GM12878 (cell line): ENCODE data around the gene ADAMTSL5. TPM values are rescaled to one million over a fixed set of nuclear protein-coding genes. Genes with fewer than 3 reads are reported as not detected.

Experiments used
- ATAC-seq: fragments of 200-7000 bp; cut with Tn5 transposase; 3 replicates; pipeline ENCODE4 v1.9.1; 2020; ENCODE audit warnings: mild to moderate bottlenecking, moderate library complexity
- BruUV-seq: library from RNA; stranded (reverse); fragments of 400-500 nt; replicated peaks from 2 replicates; lab custom pipeline; 2021; lab: Mats Ljungman, UMichigan
- CTCF ChIA-PET: fragments of 300-600 bp; sonication (Branson Sonifier 250); formaldehyde crosslinking; extraction: SDS; loops from one replicate; lab custom pipeline; 2021; ENCODE audit warnings: inconsistent platforms; lab: Yijun Ruan, JAX
- POLR2A ChIA-PET: fragments of 350-600 bp; formaldehyde crosslinking; extraction: SDS; loops from one replicate; lab custom pipeline; 2021; ENCODE audit warnings: inconsistent platforms; lab: Charles Lee
- RAD21 ChIA-PET: fragments of 300-600 bp; sonication (Branson Sonifier 250); formaldehyde crosslinking; loops from one replicate; lab custom pipeline; 2023; ENCODE audit warnings: antibody characterized with exemption; ENCODE audit not compliant: unreplicated experiment; lab: Charles Lee
- SMC1A ChIA-PET: fragments of 300-600 bp; sonication (Branson Sonifier 250); formaldehyde crosslinking; loops from one replicate; lab custom pipeline; 2023; ENCODE audit not compliant: unreplicated experiment, uncharacterized antibody; lab: Charles Lee
- DNase-seq: peaks from one replicate; pipeline ENCODE4 v3.0.0-alpha.2; 2011; ENCODE audit warnings: low read depth, low spot score
- FAIRE-seq: peaks from 3 replicates; lab custom pipeline; 2011; peaks lifted over from hg19 to GRCh38; lab: Jason Lieb, UNC
- H2AFZ ChIP-seq: 2 replicates; pipeline ENCODE4 v1.6.0; 2011; ENCODE audit warnings: low read depth, low read length, control low read depth; ENCODE audit not compliant: control insufficient read depth
- H3K27ac ChIP-seq: 2 replicates; pipeline ENCODE4 v1.5.1; 2011; ENCODE audit warnings: control low read depth; ENCODE audit not compliant: control insufficient read depth, insufficient read depth
- H3K27me3 ChIP-seq, 2 experiments: replicated peaks in 1 of 2; 2 replicates each; pipeline versions ENCODE4 v1.6.0 to v1.6.1; 2011; ENCODE audit warnings: low read length in 1 of 2; ENCODE audit not compliant: control insufficient read depth in 2 of 2, insufficient read depth in 2 of 2
- H3K36me3 ChIP-seq, 2 experiments: 2 replicates each; pipeline ENCODE4 v1.5.1; 2011; ENCODE audit warnings: low read length in 1 of 2; ENCODE audit not compliant: control insufficient read depth in 2 of 2, insufficient read depth in 2 of 2
- H3K4me1 ChIP-seq: 2 replicates; pipeline ENCODE4 v1.6.1; 2011; ENCODE audit warnings: mild to moderate bottlenecking, low read length, moderate library complexity, mixed read lengths; ENCODE audit not compliant: control insufficient read depth, insufficient read depth
- H3K4me2 ChIP-seq: 2 replicates; pipeline ENCODE4 v1.6.0; 2011; ENCODE audit warnings: control low read depth; ENCODE audit not compliant: control insufficient read depth, insufficient read depth
- H3K4me3 ChIP-seq: fragments of 200-600 bp; sonication (generic); 2 replicates; pipeline ENCODE4 v1.5.1; 2016
- H3K79me2 ChIP-seq: 2 replicates; pipeline ENCODE4 v1.6.0; 2011; ENCODE audit warnings: low read length; ENCODE audit not compliant: control insufficient read depth, insufficient read depth
- H3K9ac ChIP-seq: 2 replicates; pipeline ENCODE4 v1.8.0; 2011; ENCODE audit warnings: low read length, control low read depth, mixed read lengths; ENCODE audit not compliant: control insufficient read depth, insufficient read depth
- H3K9me3 ChIP-seq: replicated peaks from 3 replicates; pipeline ENCODE4 v1.5.1; 2011; ENCODE audit warnings: mild to moderate bottlenecking, low read length; ENCODE audit not compliant: control insufficient read depth, insufficient read depth
- H4K20me1 ChIP-seq: 2 replicates; pipeline ENCODE4 v1.6.0; 2011; ENCODE audit not compliant: control insufficient read depth, insufficient read depth
- ATF3 ChIP-seq: IDR thresholded peaks from 2 replicates; pipeline ENCODE4 v1.6.1; 2011; ENCODE audit warnings: low read depth, mild to moderate bottlenecking, low read length, moderate library complexity, borderline replicate concordance; ENCODE audit errors: extremely low read depth
- BCL3 ChIP-seq: IDR thresholded peaks from 2 replicates; pipeline ENCODE4 v1.6.1; 2011; ENCODE audit warnings: borderline replicate concordance, low read depth, mild to moderate bottlenecking, moderate library complexity, low read length; ENCODE audit not compliant: insufficient read depth, poor library complexity, severe bottlenecking
- EP300 ChIP-seq, 2 experiments: fragments of 150-350 bp in 1 of 2; IDR thresholded peaks; 2 replicates each; pipeline ENCODE4 v1.6.1; 2011 to 2012; ENCODE audit warnings: low read depth in 2 of 2, low read length in 2 of 2, borderline replicate concordance in 1 of 2, improper control_type of control experiment in 1 of 2, inconsistent platforms in 1 of 2; ENCODE audit not compliant: control insufficient read depth in 1 of 2
- JUNB ChIP-seq: IDR thresholded peaks from 2 replicates; pipeline ENCODE4 v1.6.1; 2016; ENCODE audit warnings: antibody characterized with exemption, mild to moderate bottlenecking
- KAT2A ChIP-seq: conservative IDR thresholded peaks from 2 replicates; pipeline ENCODE4 v1.6.1; 2011; ENCODE audit warnings: low read depth, low read length; ENCODE audit not compliant: control insufficient read depth
- LARP7 ChIP-seq: fragments of 450-650 bp; IDR thresholded peaks from 2 replicates; pipeline ENCODE4 v1.6.1; 2017; ENCODE audit warnings: mild to moderate bottlenecking
- NFYB ChIP-seq: IDR thresholded peaks from 2 replicates; pipeline ENCODE4 v1.6.1; 2011; ENCODE audit warnings: low read depth, mild to moderate bottlenecking, low read length, improper control_type of control experiment, moderate library complexity; ENCODE audit not compliant: insufficient read depth
- PML ChIP-seq: IDR thresholded peaks from 2 replicates; pipeline ENCODE4 v1.6.1; 2012; ENCODE audit warnings: low read length, inconsistent platforms
- RB1 ChIP-seq: fragments of 450-650 bp; formaldehyde crosslinking; IDR thresholded peaks from 2 replicates; pipeline ENCODE4 v1.6.1; 2017; ENCODE audit warnings: mild to moderate bottlenecking, borderline replicate concordance
- RUNX3 ChIP-seq: IDR thresholded peaks from 2 replicates; pipeline ENCODE4 v1.6.1; 2012; ENCODE audit warnings: low read length, inconsistent platforms
- SMAD1 ChIP-seq: fragments of 450-650 bp; IDR thresholded peaks from 2 replicates; pipeline ENCODE4 v1.6.1; 2018; ENCODE audit warnings: mild to moderate bottlenecking, low read depth; ENCODE audit not compliant: partially characterized antibody
- SMAD5 ChIP-seq: IDR thresholded peaks from 2 replicates; pipeline ENCODE4 v1.6.1; 2016; ENCODE audit warnings: antibody characterized with exemption, low read depth
- SREBF2 ChIP-seq: IDR thresholded peaks from 2 replicates; pipeline ENCODE4 v1.6.1; 2012; ENCODE audit warnings: mild to moderate bottlenecking, low read length
- SRF ChIP-seq, 2 experiments: IDR thresholded peaks; 2 replicates each; pipeline ENCODE4 v1.6.1; 2011; ENCODE audit warnings: low read depth in 2 of 2, low read length in 2 of 2, mild to moderate bottlenecking in 1 of 2, moderate library complexity in 1 of 2
- ZBTB4 ChIP-seq: fragments of 450-650 bp; formaldehyde crosslinking; IDR thresholded peaks from 2 replicates; pipeline ENCODE4 v1.4.0; 2022; ENCODE audit warnings: mild to moderate bottlenecking, moderate library complexity
- WGBS: methylation state at CpG from one replicate; pipeline ENCODE4 v1.1.6; 2016; ENCODE audit warnings: low lambda C conversion rate; ENCODE audit not compliant: insufficient replicate concordance, insufficient coverage; ENCODE audit errors: missing lambda C conversion rate; 5-methylcytosine and 5-hydroxymethylcytosine counted together
- in situ Hi-C: fragments of 300-500 bp; cut with MboI; formaldehyde crosslinking; loops from 9 replicates; pipeline ENCODE4 v1.14.3; 2018; ENCODE audit warnings: mixed read lengths
- intact Hi-C: fragments of 100-400 bp; cut with micrococcal nuclease; formaldehyde crosslinking; loops from one replicate; pipeline ENCODE4 v1.14.2; 2022; ENCODE audit not compliant: unreplicated experiment
- polyA plus RNA-seq, 11 experiments: library from polyadenylated mRNA; depleted of rRNA in 4 of 11; unstranded in 6 of 11; stranded (reverse) in 5 of 11; fragments of >200 nt; fragmentation: Nextera tagmentation in 4 of 11; fragmentation: Illumina TruSeq in 1 of 11; extraction: Ambion mirVana in 4 of 11; extraction: Trizol in 1 of 11; gene quantifications; 1 replicate in 1 of 11; 2 replicates in 10 of 11; pipeline versions ENCODE4 v1.2.1 to v1.2.3, GENCODE V29; 2011 to 2016; ENCODE audit warnings: inconsistent platforms in 2 of 11, missing spikeins in 2 of 11, low read depth in 1 of 11
- total RNA-seq, 4 experiments: library from RNA; depleted of rRNA in 3 of 4; stranded (reverse); fragments of >200 nt in 3 of 4; fragmentation: Illumina TruSeq in 1 of 4; extraction: Trizol in 1 of 4; gene quantifications; 2 replicates each; pipeline versions ENCODE4 v1.2.1 to v1.2.3, GENCODE V29; 2013 to 2021

The ADAMTSL5 gene
- total and polyA plus RNA-seq, 10 of the 15 experiments (the other 5 are each of a cell fraction or from before 2014, with no cell fraction given): 0.04 to 0.83 (median 0.32) TPM; not detected in 4

GRCh38 chr19:1524972-1525325, 12.1 kb upstream of the ADAMTSL5 start:
- in situ Hi-C loops: no loop called here
- DNase-seq (no peak), ATAC-seq (no peak), FAIRE-seq (no peak)
- BruUV-seq: no TSS peak
- no peak overlapping the region for H3K4me2 ChIP-seq
- WGBS: 72% methylated on average over 15 of the region's 17 CpGs
- peaks cover 0 to 2% of the 10 kb centered on the region in 2 experiments; a peak in 3 of 4 replicates for H3K27me3 ChIP-seq
- H3K9me3 ChIP-seq: no peaks in the 10 kb centered on the region
- H3K9ac ChIP-seq: no peak overlapping the region
- SMC1A ChIA-PET: no interaction called here
- no peaks in the 10 kb centered on the region for H4K20me1 ChIP-seq
- H3K79me2 ChIP-seq: no peaks in the 10 kb centered on the region
- CTCF ChIA-PET: no interaction called here
- H3K4me3 ChIP-seq: no peak overlapping the region
- intact Hi-C loops: no loop called here
- TF ChIP-seq BCL3 (no peak), KAT2A (no peak), EP300 (IDR thresholded peaks at IDR 0.05; ENCODE audit: borderline replicate concordance in 1 of 2, control insufficient read depth in 1 of 2, low read depth in 2 of 2, low read length in 2 of 2) (no peak), SMAD1 (no peak), JUNB (no peak), RB1 (no peak), SMAD5 (no peak), SRF (IDR thresholded peaks at IDR 0.05; ENCODE audit: low read depth in 2 of 2, low read length in 2 of 2) (no peak), SREBF2 (no peak), ATF3 (no peak), ZBTB4 (CRISPR knock-in tag) (no peak), RUNX3 (no peak), NFYB (no peak), LARP7 (no peak), PML (no peak)
- H3K27ac ChIP-seq: no peak overlapping the region
- H3K4me1 ChIP-seq: no peaks in the 10 kb centered on the region
- RAD21 ChIA-PET: no interaction called here
- POLR2A ChIA-PET: no interaction called here
- no peak overlapping the region for H2AFZ ChIP-seq
- no peaks in the 10 kb centered on the region for H3K36me3 ChIP-seq
